Measurements from ENCODE around the gene FOXF1.

The FOXF1 gene

GRCh38 chr16:86531641-86532525 is 21.6 kb downstream of the FOXF1 start:
- in situ Hi-C loops (cut with HindIII; ENCODE audit: low pct_ligation_motif_present, low sequenced_read_pairs): no loop called here
- no peaks in the 10 kb centered on the region for H3K36me3 ChIP-seq (replicated peaks)
- H3K4me3 ChIP-seq (ENCODE audit: low read depth, low read length): no peak overlapping the region
- no peak overlapping the region for H3K27ac ChIP-seq
- DNase-seq: no peak
- no peak for TF ChIP-seq CTCF (IDR thresholded peaks at IDR 0.05; ENCODE audit: low read depth, low read length, missing control alignments)
- H3K27me3 ChIP-seq (replicated peaks): no peaks in the 10 kb centered on the region

- DNase-seq: no peak
- in situ Hi-C loops (cut with HindIII; ENCODE audit: low pct_ligation_motif_present, low sequenced_read_pairs): no loop called here
- Histone ChIP-seq H3K4me3 (ENCODE audit: low read depth, low read length) (no peak overlapping the region), H3K27me3 (replicated peaks) (no peaks in the 10 kb centered on the region), H3K36me3 (replicated peaks) (peaks cover 3% of the 10 kb centered on the region), H3K27ac (no peak overlapping the region)
- no peak for TF ChIP-seq CTCF (IDR thresholded peaks at IDR 0.05; ENCODE audit: low read depth, low read length, missing control alignments)
These were observed 22.1 kb downstream of the FOXF1 start for GRCh38 chr16:86532526-86532815.

GRCh38 chr16:86533076-86533475 is 22.7 kb downstream of the FOXF1 start:
- Histone ChIP-seq H3K36me3 (replicated peaks) (peaks cover 7% of the 10 kb centered on the region), H3K4me3 (ENCODE audit: low read depth, low read length) (no peak overlapping the region), H3K27ac (no peak overlapping the region), H3K27me3 (replicated peaks) (no peaks in the 10 kb centered on the region)
- DNase-seq: no peak
- in situ Hi-C loops (cut with HindIII; ENCODE audit: low pct_ligation_motif_present, low sequenced_read_pairs): no loop called here
- TF ChIP-seq CTCF (IDR thresholded peaks at IDR 0.05; ENCODE audit: low read depth, low read length, missing control alignments): no peak

GRCh38 chr16:86533767-86534351 is 23.5 kb downstream of the FOXF1 start:
- Histone ChIP-seq H3K27me3 (replicated peaks) (no peaks in the 10 kb centered on the region), H3K36me3 (replicated peaks) (peaks cover 15% of the 10 kb centered on the region), H3K4me3 (ENCODE audit: low read depth, low read length) (no peak overlapping the region), H3K27ac (no peak overlapping the region)
- TF ChIP-seq CTCF (IDR thresholded peaks at IDR 0.05; ENCODE audit: low read depth, low read length, missing control alignments): no peak
- in situ Hi-C loops (cut with HindIII; ENCODE audit: low pct_ligation_motif_present, low sequenced_read_pairs): no loop called here
- no peak for DNase-seq

GRCh38 chr16:86534779-86535615 is 24.7 kb downstream of the FOXF1 start:
- in situ Hi-C loops (cut with HindIII; ENCODE audit: low pct_ligation_motif_present, low sequenced_read_pairs): no loop called here
- Histone ChIP-seq H3K36me3 (replicated peaks) (peaks cover 23% of the 10 kb centered on the region), H3K27ac (no peak overlapping the region), H3K27me3 (replicated peaks) (no peaks in the 10 kb centered on the region), H3K4me3 (ENCODE audit: low read depth, low read length) (no peak overlapping the region)
- TF ChIP-seq CTCF (IDR thresholded peaks at IDR 0.05; ENCODE audit: low read depth, low read length, missing control alignments): no peak
- DNase-seq: no peak

All from brain microvascular endothelial cell (primary cell).